ENCODE results near the gene TBC1D23. TPM values are rescaled to one million over a fixed set of nuclear protein-coding genes. Genes with fewer than 3 reads are reported as not detected.
"Not testable (repeated sequence)": the region's sequence is repeated elsewhere in the genome, so short reads cannot be mapped to it uniquely, and the experiment has no call there.

The TBC1D23 gene
- total RNA-seq, 1 donor from 2014 or later = 36.6 TPM

DNA sequence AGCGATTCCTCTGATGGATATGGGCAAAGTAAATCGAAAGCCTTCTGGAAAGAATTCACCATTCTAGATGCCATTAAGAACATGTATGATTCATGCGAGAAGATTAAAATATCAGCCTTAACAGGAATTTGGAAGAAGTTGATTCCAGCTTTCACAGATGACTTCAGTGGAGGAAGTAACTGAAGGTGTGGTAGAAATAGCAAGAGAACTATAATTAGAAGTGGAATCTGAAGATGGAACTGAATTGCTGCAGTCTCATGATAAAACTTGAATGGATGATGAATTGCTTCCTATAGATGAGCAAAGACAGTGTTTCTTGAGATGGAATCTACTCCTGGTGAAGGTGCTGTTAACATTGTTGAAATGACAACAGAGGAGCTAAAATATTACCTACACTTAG, 30.1 kb upstream of the TBC1D23 start:
- Histone ChIP-seq H3K36me3 (ENCODE audit: control insufficient read depth, insufficient read depth, low read length) (no peaks in the 10 kb centered on the region), H3K4me3 (ENCODE audit: low read depth, low read length) (no peak overlapping the region), H3K27me3 (ENCODE audit: control insufficient read depth, insufficient read depth, low read length) (no peaks in the 10 kb centered on the region)
- DNase-seq (ENCODE audit: low read depth) (peak; percentile 29), FAIRE-seq (no peak)
- TF ChIP-seq, protein P1, sequence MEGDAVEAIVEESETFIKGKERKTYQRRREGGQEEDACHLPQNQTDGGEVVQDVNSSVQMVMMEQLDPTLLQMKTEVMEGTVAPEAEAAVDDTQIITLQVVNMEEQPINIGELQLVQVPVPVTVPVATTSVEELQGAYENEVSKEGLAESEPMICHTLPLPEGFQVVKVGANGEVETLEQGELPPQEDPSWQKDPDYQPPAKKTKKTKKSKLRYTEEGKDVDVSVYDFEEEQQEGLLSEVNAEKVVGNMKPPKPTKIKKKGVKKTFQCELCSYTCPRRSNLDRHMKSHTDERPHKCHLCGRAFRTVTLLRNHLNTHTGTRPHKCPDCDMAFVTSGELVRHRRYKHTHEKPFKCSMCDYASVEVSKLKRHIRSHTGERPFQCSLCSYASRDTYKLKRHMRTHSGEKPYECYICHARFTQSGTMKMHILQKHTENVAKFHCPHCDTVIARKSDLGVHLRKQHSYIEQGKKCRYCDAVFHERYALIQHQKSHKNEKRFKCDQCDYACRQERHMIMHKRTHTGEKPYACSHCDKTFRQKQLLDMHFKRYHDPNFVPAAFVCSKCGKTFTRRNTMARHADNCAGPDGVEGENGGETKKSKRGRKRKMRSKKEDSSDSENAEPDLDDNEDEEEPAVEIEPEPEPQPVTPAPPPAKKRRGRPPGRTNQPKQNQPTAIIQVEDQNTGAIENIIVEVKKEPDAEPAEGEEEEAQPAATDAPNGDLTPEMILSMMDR (IDR thresholded peaks at IDR 0.05; ENCODE audit: insufficient read depth, low read length, severe bottlenecking) = no peak

GRCh38 chr3:100231668-100232067, 29.1 kb upstream of the TBC1D23 start:
- Histone ChIP-seq H3K4me3 (ENCODE audit: low read depth, low read length) (no peak overlapping the region), H3K27me3 (ENCODE audit: control insufficient read depth, insufficient read depth, low read length) (no peaks in the 10 kb centered on the region), H3K36me3 (ENCODE audit: control insufficient read depth, insufficient read depth, low read length) (no peaks in the 10 kb centered on the region)
- TF ChIP-seq, protein P1 (IDR thresholded peaks at IDR 0.05; ENCODE audit: insufficient read depth, low read length, severe bottlenecking) = no peak
- FAIRE-seq = no peak
- DNase-seq (ENCODE audit: low read depth) = peak; percentile 47

- TF ChIP-seq, protein P1 (IDR thresholded peaks at IDR 0.05; ENCODE audit: insufficient read depth, low read length, severe bottlenecking) = no peak
- Histone ChIP-seq H3K4me3 (ENCODE audit: low read depth, low read length) (no peak overlapping the region), H3K36me3 (ENCODE audit: control insufficient read depth, insufficient read depth, low read length) (no peaks in the 10 kb centered on the region), H3K27me3 (ENCODE audit: control insufficient read depth, insufficient read depth, low read length) (no peaks in the 10 kb centered on the region)
- no peak for FAIRE-seq
- DNase-seq (ENCODE audit: low read depth) = no peak
Measured at GRCh38 chr3:100234364-100234763, 26.4 kb upstream of the TBC1D23 start.

- no peak overlapping the region for H3K4me3 ChIP-seq (ENCODE audit: low read depth, low read length)
- H3K36me3 ChIP-seq (ENCODE audit: control insufficient read depth, insufficient read depth, low read length) = no peaks in the 10 kb centered on the region
- DNase-seq (ENCODE audit: low read depth) (no peak), FAIRE-seq (no peak)
- no peaks in the 10 kb centered on the region for H3K27me3 ChIP-seq (ENCODE audit: control insufficient read depth, insufficient read depth, low read length)
- TF ChIP-seq, protein P1 (IDR thresholded peaks at IDR 0.05; ENCODE audit: insufficient read depth, low read length, severe bottlenecking) = no peak
Measured at GRCh38 chr3:100238599-100238998, 22.2 kb upstream of the TBC1D23 start.

DNA sequence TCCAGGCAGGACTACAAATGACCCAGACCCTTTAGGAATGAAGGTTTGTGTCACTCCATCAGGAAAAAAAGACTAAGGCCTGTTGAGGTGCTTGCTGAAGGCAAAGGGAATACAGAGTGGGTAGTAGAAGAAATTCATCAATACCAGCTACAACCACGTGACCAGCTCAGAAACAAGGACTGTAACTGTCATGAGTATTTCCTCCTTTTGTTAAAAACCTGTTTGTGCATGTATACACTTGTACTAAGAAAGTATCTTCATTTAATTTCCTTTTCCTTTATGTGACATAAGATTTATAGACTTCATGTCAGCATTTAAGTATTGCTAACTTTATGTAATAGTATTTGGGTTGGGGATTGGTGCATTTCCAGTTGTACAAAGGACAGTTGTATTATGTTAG, 18.3 kb upstream of the TBC1D23 start:
- H3K36me3 ChIP-seq (ENCODE audit: control insufficient read depth, insufficient read depth, low read length); FAIRE-seq; H3K27me3 ChIP-seq (ENCODE audit: control insufficient read depth, insufficient read depth, low read length); H3K4me3 ChIP-seq (ENCODE audit: low read depth, low read length): not testable (repeated sequence)
- peak; percentile 58 for DNase-seq (ENCODE audit: low read depth)

GRCh38 chr3:100244264-100244663, 16.5 kb upstream of the TBC1D23 start:
- no peak for DNase-seq (ENCODE audit: low read depth)
- Histone ChIP-seq H3K4me3 (ENCODE audit: low read depth, low read length) (no peak overlapping the region), H3K36me3 (ENCODE audit: control insufficient read depth, insufficient read depth, low read length) (no peaks in the 10 kb centered on the region), H3K27me3 (ENCODE audit: control insufficient read depth, insufficient read depth, low read length) (no peaks in the 10 kb centered on the region)
- TF ChIP-seq, protein P1 (IDR thresholded peaks at IDR 0.05; ENCODE audit: insufficient read depth, low read length, severe bottlenecking) = no peak
- FAIRE-seq = no peak

Measured in bronchial epithelial cell (primary cell).